Fibroblast of lung (primary cell): ENCODE measurements around the gene HPX. TPM values are rescaled to one million over a fixed set of nuclear protein-coding genes. Genes with fewer than 3 reads are reported as not detected.
A peak's percentile ranks its signal among the peaks of the same experiment; 100 is the strongest.

ENCODE experiments used
- DNase-seq, 2 donors: peaks; one replicate each; pipeline versions ENCODE4 v3.0.0 to v3.0.0-alpha.2; 2010; ENCODE audit warnings: low read depth in 2 of 2
- H2AFZ ChIP-seq: 2 replicates; pipeline ENCODE4 v1.5.1; 2012; ENCODE audit warnings: low read length, control low read depth, inconsistent platforms
- H3K27ac ChIP-seq: 2 replicates; pipeline ENCODE4 v1.5.1; 2011; ENCODE audit warnings: low read length, control low read depth; ENCODE audit not compliant: insufficient read depth
- H3K27me3 ChIP-seq: 2 replicates; pipeline ENCODE4 v1.5.1; 2011; ENCODE audit warnings: mild to moderate bottlenecking, low read length; ENCODE audit not compliant: control insufficient read depth, insufficient read depth
- H3K36me3 ChIP-seq: 2 replicates; pipeline ENCODE4 v1.5.1; 2011; ENCODE audit warnings: low read length; ENCODE audit not compliant: control insufficient read depth, insufficient read depth
- H3K4me1 ChIP-seq: 2 replicates; pipeline ENCODE4 v1.5.1; 2011; ENCODE audit warnings: low read length; ENCODE audit not compliant: control insufficient read depth, insufficient read depth; ENCODE audit errors: extremely low read depth
- H3K4me2 ChIP-seq: 2 replicates; pipeline ENCODE4 v1.5.1; 2011; ENCODE audit warnings: low read length, control low read depth; ENCODE audit not compliant: insufficient read depth; ENCODE audit errors: extremely low read depth
- H3K4me3 ChIP-seq, 4 experiments: fragments of 200-600 bp in 1 of 4; sonication (generic) in 1 of 4; replicated peaks in 1 of 4; 2 replicates each; pipeline ENCODE4 v1.5.1; 2011 to 2016; ENCODE audit warnings: low read length in 4 of 4, low read depth in 3 of 4, mild to moderate bottlenecking in 3 of 4, control low read depth in 2 of 4, inconsistent platforms in 1 of 4, mixed read lengths in 1 of 4; ENCODE audit not compliant: insufficient read depth in 1 of 4; ENCODE audit errors: control extremely low read depth in 1 of 4
- H3K79me2 ChIP-seq: 2 replicates; pipeline ENCODE4 v1.5.1; 2012; ENCODE audit warnings: mild to moderate bottlenecking, low read length, inconsistent platforms; ENCODE audit not compliant: control insufficient read depth, insufficient read depth
- H3K9ac ChIP-seq: 2 replicates; pipeline ENCODE4 v1.5.1; 2011; ENCODE audit warnings: mild to moderate bottlenecking, low read length, control low read depth; ENCODE audit not compliant: insufficient read depth
- H3K9me3 ChIP-seq: 2 replicates; pipeline ENCODE4 v1.5.1; 2012; ENCODE audit warnings: low read depth, low read length; ENCODE audit not compliant: control insufficient read depth, insufficient read depth
- H4K20me1 ChIP-seq: 2 replicates; pipeline ENCODE4 v1.5.1; 2011; ENCODE audit warnings: low read length; ENCODE audit not compliant: control insufficient read depth, insufficient read depth; ENCODE audit errors: extremely low read depth
- EZH2 ChIP-seq: IDR thresholded peaks from 2 replicates; pipeline ENCODE4 v1.5.1; 2012; ENCODE audit warnings: low read length, control low read depth, mild to moderate bottlenecking; ENCODE audit errors: missing control alignments
- polyA plus RNA-seq, 2 donors: library from polyadenylated mRNA; depleted of rRNA in 1 of 2; stranded (reverse) in 1 of 2; unstranded in 1 of 2; fragments of >200 nt; gene quantifications; 2 replicates each; pipeline ENCODE4 v1.2.1, GENCODE V29; 2011 to 2012; ENCODE audit warnings: missing spikeins in 1 of 2
- total RNA-seq: library from RNA; depleted of rRNA; stranded (reverse); fragments of >200 nt; gene quantifications from 2 replicates; pipeline ENCODE4 v1.2.1, GENCODE V29; 2014
- TF ChIP-seq, protein P1 (sequence below), 2 donors: IDR thresholded peaks in 1 of 2; conservative IDR thresholded peaks in 1 of 2; 1 replicate in 1 of 2; 2 replicates in 1 of 2; pipeline ENCODE4 v1.5.1; 2011 to 2012; ENCODE audit warnings: low read length in 2 of 2, control low read depth in 1 of 2, inconsistent platforms in 1 of 2, low read depth in 1 of 2, mild to moderate bottlenecking in 1 of 2

Gene HPX
- total and polyA plus RNA-seq, 2 donors (not counting 1 experiment from before 2014, with no cell fraction given): 0.18 to 0.83 TPM

DNA sequence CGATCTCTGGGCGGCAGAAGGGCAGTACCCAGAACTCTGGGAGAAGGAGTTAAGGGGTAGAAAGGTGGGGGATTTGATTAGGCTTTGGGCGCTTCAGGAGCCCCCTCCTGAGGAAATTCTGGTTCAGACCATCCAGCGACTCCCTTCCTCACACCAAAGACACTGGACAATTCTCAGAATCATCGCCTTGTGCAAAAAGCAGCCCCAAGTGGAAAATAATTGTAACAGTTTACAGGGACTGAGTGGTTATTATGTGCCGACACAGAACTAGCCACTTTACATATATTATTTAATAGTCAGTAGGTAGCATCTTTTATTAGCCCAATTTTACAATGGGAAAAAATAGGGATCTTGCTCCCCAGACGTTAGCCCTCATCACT is 33.6 kb upstream of the HPX start:
- peaks cover 14% of the 10 kb centered on the region for H3K79me2 ChIP-seq
- peak overlapping the region; percentile 86 for H3K27ac ChIP-seq
- peak overlapping the region; percentile 90 for H3K4me2 ChIP-seq
- peaks cover 11% of the 10 kb centered on the region for H3K4me1 ChIP-seq
- H2AFZ ChIP-seq: peak overlapping the region; percentile 64
- peak overlapping the region; percentile 77 for H3K9ac ChIP-seq
- H4K20me1 ChIP-seq: no peaks in the 10 kb centered on the region
- H3K27me3 ChIP-seq: no peaks in the 10 kb centered on the region
- peak overlapping the region; percentile 48 to 68 (median 64) for H3K4me3 ChIP-seq
- no peak for DNase-seq
- no peaks in the 10 kb centered on the region for H3K9me3 ChIP-seq
- TF ChIP-seq EZH2: no peak
- TF ChIP-seq, protein P1, sequence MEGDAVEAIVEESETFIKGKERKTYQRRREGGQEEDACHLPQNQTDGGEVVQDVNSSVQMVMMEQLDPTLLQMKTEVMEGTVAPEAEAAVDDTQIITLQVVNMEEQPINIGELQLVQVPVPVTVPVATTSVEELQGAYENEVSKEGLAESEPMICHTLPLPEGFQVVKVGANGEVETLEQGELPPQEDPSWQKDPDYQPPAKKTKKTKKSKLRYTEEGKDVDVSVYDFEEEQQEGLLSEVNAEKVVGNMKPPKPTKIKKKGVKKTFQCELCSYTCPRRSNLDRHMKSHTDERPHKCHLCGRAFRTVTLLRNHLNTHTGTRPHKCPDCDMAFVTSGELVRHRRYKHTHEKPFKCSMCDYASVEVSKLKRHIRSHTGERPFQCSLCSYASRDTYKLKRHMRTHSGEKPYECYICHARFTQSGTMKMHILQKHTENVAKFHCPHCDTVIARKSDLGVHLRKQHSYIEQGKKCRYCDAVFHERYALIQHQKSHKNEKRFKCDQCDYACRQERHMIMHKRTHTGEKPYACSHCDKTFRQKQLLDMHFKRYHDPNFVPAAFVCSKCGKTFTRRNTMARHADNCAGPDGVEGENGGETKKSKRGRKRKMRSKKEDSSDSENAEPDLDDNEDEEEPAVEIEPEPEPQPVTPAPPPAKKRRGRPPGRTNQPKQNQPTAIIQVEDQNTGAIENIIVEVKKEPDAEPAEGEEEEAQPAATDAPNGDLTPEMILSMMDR (conservative IDR thresholded peaks at IDR 0.05 in 1 of 2, IDR thresholded peaks at IDR 0.05 in 1 of 2; ENCODE audit: low read depth in 1 of 2, low read length in 2 of 2): no peak
- peaks cover 12% of the 10 kb centered on the region for H3K36me3 ChIP-seq

DNA sequence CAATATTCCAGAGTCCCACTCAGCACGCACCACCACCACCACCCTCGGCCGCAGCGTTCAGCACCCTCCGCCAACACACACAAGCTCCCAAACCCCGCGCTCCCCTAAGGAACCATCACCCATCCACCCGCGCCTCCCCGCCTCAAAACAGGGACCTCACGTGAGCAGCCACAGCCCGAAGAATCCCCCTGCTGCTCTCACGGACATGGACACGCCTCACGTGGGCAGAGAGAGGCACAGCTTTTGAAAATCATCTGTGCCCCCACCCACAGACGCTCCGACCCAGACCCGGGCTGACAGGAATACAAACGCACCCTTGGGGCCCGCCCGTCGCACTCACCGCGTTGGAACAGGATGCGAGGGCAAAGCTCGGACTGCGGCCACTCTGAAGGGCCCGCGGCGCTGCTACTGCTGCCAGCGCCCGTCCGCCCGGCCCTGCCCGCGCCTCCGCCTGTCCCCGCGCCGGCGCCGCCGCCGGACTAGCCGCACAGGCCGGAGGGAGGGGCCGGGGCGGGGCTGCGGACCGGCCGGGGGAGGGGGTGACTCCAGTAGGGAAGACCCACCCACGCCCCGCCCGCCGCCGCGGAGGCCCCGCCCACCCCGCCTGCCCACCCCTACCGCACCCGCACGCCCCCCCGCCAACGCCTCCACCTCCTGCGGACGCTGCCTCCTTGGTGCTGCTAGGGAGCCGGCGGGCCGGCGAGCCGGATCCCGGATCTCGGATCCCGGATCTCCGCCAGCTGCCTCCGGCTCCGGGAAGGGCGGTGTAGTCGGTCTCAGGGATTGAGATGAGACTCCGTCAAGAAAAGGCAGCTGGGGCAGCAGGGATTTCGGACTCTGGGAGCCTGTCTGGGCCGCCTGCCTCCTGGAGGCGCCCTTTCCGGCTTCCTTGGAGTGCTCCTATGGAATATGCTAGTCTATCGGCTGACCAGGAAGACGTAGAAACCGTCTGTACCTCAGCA is 32.9 kb upstream of the HPX start, which contains the start of gene TRIM3:
TSS of gene TRIM3 (minus strand) at position 491 of the 962 bp plus-strand sequence. CDS start 8,246 bp downstream, outside the sequence.
- no peaks in the 10 kb centered on the region for H3K9me3 ChIP-seq
- no peak for TF ChIP-seq EZH2
- TF ChIP-seq, protein P1 (conservative IDR thresholded peaks at IDR 0.05 in 1 of 2, IDR thresholded peaks at IDR 0.05 in 1 of 2; ENCODE audit: low read depth in 1 of 2, low read length in 2 of 2): peak; percentile 49 to 55
- no peaks in the 10 kb centered on the region for H4K20me1 ChIP-seq
- peaks cover 15% of the 10 kb centered on the region for H3K4me1 ChIP-seq
- peaks cover 11% of the 10 kb centered on the region for H3K79me2 ChIP-seq
- peak within 1 kb of the TSS; percentile 86 for H3K9ac ChIP-seq
- H3K4me2 ChIP-seq: peak within 1 kb of the TSS; percentile 95
- peak within 1 kb of the TSS; percentile 86 for H3K27ac ChIP-seq
- H3K4me3 ChIP-seq: peak within 1 kb of the TSS; percentile 83 to 91 (median 90)
- peak within 1 kb of the TSS; percentile 88 for H2AFZ ChIP-seq
- H3K36me3 ChIP-seq: peaks cover 12% of the 10 kb centered on the region
- H3K27me3 ChIP-seq: no peaks in the 10 kb centered on the region
- DNase-seq: peak; percentile 84 to 85

DNA sequence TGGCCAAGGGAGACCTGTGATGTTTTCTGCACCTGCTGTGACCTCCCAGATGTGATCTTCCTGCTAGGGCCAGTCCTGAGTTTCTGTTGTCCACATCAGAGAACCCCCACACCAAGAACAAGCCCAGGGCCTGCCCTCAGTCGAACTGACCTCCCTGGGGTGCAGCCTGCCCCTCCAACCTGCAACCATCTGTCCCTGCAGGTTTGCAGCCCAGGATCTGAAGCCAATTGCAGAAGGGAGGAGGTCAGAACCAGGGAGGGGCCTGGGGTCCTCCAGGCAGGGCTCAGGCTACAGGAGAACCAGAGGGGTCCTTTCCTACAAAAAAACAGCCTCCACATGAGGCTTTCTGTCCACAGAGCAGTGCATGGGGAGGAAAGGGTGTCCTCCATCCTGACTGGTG is 32.1 kb upstream of the HPX start:
- Histone ChIP-seq H2AFZ (no peak overlapping the region), H4K20me1 (no peaks in the 10 kb centered on the region)
- TF ChIP-seq, protein P1 (conservative IDR thresholded peaks at IDR 0.05 in 1 of 2, IDR thresholded peaks at IDR 0.05 in 1 of 2; ENCODE audit: low read depth in 1 of 2, low read length in 2 of 2): no peak
- TF ChIP-seq EZH2: no peak

More for the DNA sequence above, 32.1 kb upstream of the HPX start:
- Histone ChIP-seq H3K79me2 (peaks cover 11% of the 10 kb centered on the region), H3K4me3 (peak overlapping the region; percentile 83 to 91 (median 90)), H3K36me3 (peaks cover 7% of the 10 kb centered on the region), H3K4me1 (peaks cover 16% of the 10 kb centered on the region), H3K4me2 (peak overlapping the region; percentile 95), H3K27ac (no peak overlapping the region), H3K9me3 (no peaks in the 10 kb centered on the region), H3K27me3 (no peaks in the 10 kb centered on the region), H3K9ac (peak overlapping the region; percentile 18)
- DNase-seq: no peak
